Activated B cell treated with CpG ODN at 0.5 μM for 24 hours (primary cell): ENCODE data around the gene FXN. TPM values are rescaled to one million over a fixed set of nuclear protein-coding genes. Genes with fewer than 3 reads are reported as not detected.

Experiments
- ATAC-seq: fragments of 200-7000 bp; cut with Tn5 transposase; one replicate; pipeline ENCODE4 v1.10.0; 2021; ENCODE audit warnings: low read depth, mild to moderate bottlenecking, moderate library complexity
- CTCF ChIA-PET: fragments of 350-600 bp; sonication (Branson Sonifier 250); formaldehyde crosslinking; loops from one replicate; lab custom pipeline; 2021; ENCODE audit warnings: antibody characterized with exemption; lab: Charles Lee
- POLR2A ChIA-PET: fragments of 350-600 bp; sonication (Branson Sonifier 250); formaldehyde crosslinking; loops from one replicate; lab custom pipeline; 2021; ENCODE audit warnings: antibody characterized with exemption; lab: Charles Lee
- DNase-seq: peaks from one replicate; pipeline ENCODE4 v3.0.0; 2022
- H3K27ac Mint-ChIP-seq: one replicate; pipeline ENCODE4 v1.8.0; 2020; ENCODE audit warnings: mixed read lengths
- H3K27me3 Mint-ChIP-seq: one replicate; pipeline ENCODE4 v1.8.0; 2021; ENCODE audit warnings: mixed read lengths
- H3K36me3 Mint-ChIP-seq: one replicate; pipeline ENCODE4 v1.8.0; 2021; ENCODE audit warnings: low read depth, mixed read lengths
- H3K4me1 Mint-ChIP-seq: one replicate; pipeline ENCODE4 v1.8.0; 2021; ENCODE audit warnings: mixed read lengths
- H3K4me3 Mint-ChIP-seq: one replicate; pipeline ENCODE4 v1.8.0; 2020; ENCODE audit warnings: mild to moderate bottlenecking, mixed read lengths
- H3K9me3 Mint-ChIP-seq: one replicate; pipeline ENCODE4 v1.8.0; 2020; ENCODE audit warnings: mixed read lengths
- CTCF ChIP-seq: fragments of 200-600 bp; IDR thresholded peaks from one replicate; pipeline ENCODE4 v1.8.0; 2022; ENCODE audit warnings: antibody characterized with exemption, mild to moderate bottlenecking
- intact Hi-C: fragments of 100-400 bp; cut with micrococcal nuclease; formaldehyde crosslinking; loops from one replicate; pipeline ENCODE4 v1.15.1; 2024
- total RNA-seq: library from RNA; stranded (reverse); gene quantifications from 2 replicates; pipeline ENCODE4 v1.2.3, GENCODE V29; 2022

The FXN gene
- total RNA-seq, 1 donor from 2014 or later: 17.7 TPM

- no peak overlapping the region for H3K27ac Mint-ChIP-seq
- intact Hi-C loops: no loop called here
- no peak for TF ChIP-seq CTCF
- H3K4me3 Mint-ChIP-seq: no peak overlapping the region
- H3K4me1 Mint-ChIP-seq: no peaks in the 10 kb centered on the region
- H3K27me3 Mint-ChIP-seq: no peaks in the 10 kb centered on the region
- ATAC-seq (no peak), DNase-seq (no peak)
- CTCF ChIA-PET: no interaction called here
- POLR2A ChIA-PET: no interaction called here
- no peaks in the 10 kb centered on the region for H3K36me3 Mint-ChIP-seq
- H3K9me3 Mint-ChIP-seq: peaks cover 1% of the 10 kb centered on the region
Observed at GRCh38 chr9:69086769-69087168, 51.2 kb downstream of the FXN start.

GRCh38 chr9:69089082-69089481 lies 53.5 kb downstream of the FXN start:
- no peak for DNase-seq
- H3K9me3 Mint-ChIP-seq: no peaks in the 10 kb centered on the region
- CTCF ChIA-PET: no interaction called here
- no peak overlapping the region for H3K27ac Mint-ChIP-seq
- no peak for TF ChIP-seq CTCF
- H3K4me3 Mint-ChIP-seq: no peak overlapping the region
- ATAC-seq: no peak
- no peaks in the 10 kb centered on the region for H3K4me1 Mint-ChIP-seq
- H3K36me3 Mint-ChIP-seq: no peaks in the 10 kb centered on the region
- intact Hi-C loops: no loop called here
- POLR2A ChIA-PET: no interaction called here
- H3K27me3 Mint-ChIP-seq: no peaks in the 10 kb centered on the region

- ChIA-PET CTCF (no interaction called here), POLR2A (no interaction called here)
- TF ChIP-seq CTCF: no peak
- no peaks in the 10 kb centered on the region for H3K36me3 Mint-ChIP-seq
- no peaks in the 10 kb centered on the region for H3K27me3 Mint-ChIP-seq
- no peak overlapping the region for H3K27ac Mint-ChIP-seq
- no peak overlapping the region for H3K4me3 Mint-ChIP-seq
- DNase-seq (no peak), ATAC-seq (no peak)
- no peaks in the 10 kb centered on the region for H3K9me3 Mint-ChIP-seq
- H3K4me1 Mint-ChIP-seq: no peaks in the 10 kb centered on the region
- intact Hi-C loops: no loop called here
Observed at GRCh38 chr9:69089491-69089890, 53.9 kb downstream of the FXN start.

GRCh38 chr9:69090140-69090750 lies 54.7 kb downstream of the FXN start:
- no peaks in the 10 kb centered on the region for H3K9me3 Mint-ChIP-seq
- ATAC-seq (no peak), DNase-seq (no peak)
- H3K36me3 Mint-ChIP-seq: no peaks in the 10 kb centered on the region
- H3K4me1 Mint-ChIP-seq: no peaks in the 10 kb centered on the region
- ChIA-PET POLR2A (interaction anchor here (0.6 kb wide), 1 partner anchor 20 kb away, joined by 3 read pairs; no protein-coding TSS in a partner anchor), CTCF (no interaction called here)
- no peaks in the 10 kb centered on the region for H3K27me3 Mint-ChIP-seq
- intact Hi-C loops: no loop called here
- no peak overlapping the region for H3K4me3 Mint-ChIP-seq
- H3K27ac Mint-ChIP-seq: no peak overlapping the region
- no peak for TF ChIP-seq CTCF

- DNase-seq: no peak
- TF ChIP-seq CTCF: no peak
- no peak for ATAC-seq
- Mint-ChIP-seq H3K27me3 (no peaks in the 10 kb centered on the region), H3K9me3 (no peaks in the 10 kb centered on the region), H3K4me3 (no peak overlapping the region), H3K4me1 (no peaks in the 10 kb centered on the region), H3K27ac (no peak overlapping the region), H3K36me3 (no peaks in the 10 kb centered on the region)
- ChIA-PET POLR2A (interaction anchor here (0.6 kb wide), 1 partner anchor 21 kb away, joined by 3 read pairs; no protein-coding TSS in a partner anchor), CTCF (no interaction called here)
- intact Hi-C loops: no loop called here
Observed at GRCh38 chr9:69090946-69091345, 55.4 kb downstream of the FXN start.
